Right lobe of liver (tissue), 6 donors: ENCODE measurements around the gene PPP1R18. TPM values are rescaled to one million over a fixed set of nuclear protein-coding genes. Genes with fewer than 3 reads are reported as not detected.
"Not testable (repeated sequence)": the region's sequence is repeated elsewhere in the genome, so short reads cannot be mapped to it uniquely, and the experiment has no call there.

Experiments used
- ATAC-seq, 4 donors: fragments of 200-7000 bp; cut with Tn5 transposase; one replicate each; pipeline ENCODE4 v1.9.1; 2020; ENCODE audit warnings: mild to moderate bottlenecking in 4 of 4, moderate library complexity in 4 of 4
- DNase-seq, 3 donors: peaks; one replicate each; pipeline ENCODE4 v3.0.0-alpha.2; 2020
- H3K27ac ChIP-seq, 3 donors: fragments of 200-600 bp; one replicate each; pipeline ENCODE4 v1.8.0; 2022
- H3K27me3 ChIP-seq, 2 donors: fragments of 200-600 bp; one replicate each; pipeline ENCODE4 v1.8.0; 2022
- H3K36me3 ChIP-seq, 4 donors: fragments of 200-600 bp; sonication (generic) in 1 of 4; one replicate each; pipeline versions ENCODE4 v1.5.1 to v1.8.0; 2017 to 2022; ENCODE audit warnings: control low read depth in 1 of 4
- H3K4me1 ChIP-seq, 4 donors: fragments of 200-600 bp; sonication (generic) in 1 of 4; one replicate each; pipeline versions ENCODE4 v1.5.1 to v1.8.0; 2017 to 2022; ENCODE audit warnings: control low read depth in 1 of 4
- H3K4me3 ChIP-seq, 3 donors: fragments of 200-600 bp; one replicate each; pipeline ENCODE4 v1.8.0; 2022
- H3K9me3 ChIP-seq, 4 donors: fragments of 200-600 bp; sonication (generic) in 1 of 4; one replicate each; pipeline versions ENCODE4 v1.5.1 to v1.8.0; 2017 to 2022; ENCODE audit warnings: control low read depth in 1 of 4
- POLR2A ChIP-seq: fragments of 450-650 bp; IDR thresholded peaks from one replicate; pipeline ENCODE4 v1.6.1; 2017; ENCODE audit warnings: antibody characterized with exemption, mild to moderate bottlenecking
- WGBS: methylation state at CpG from one replicate; pipeline ENCODE4 v1.1.6; 2018; ENCODE audit warnings: low coverage, low lambda C conversion rate; ENCODE audit not compliant: insufficient coverage; ENCODE audit errors: missing lambda C conversion rate; 5-methylcytosine and 5-hydroxymethylcytosine counted together
- intact Hi-C, 2 donors: fragments of 100-400 bp; cut with DNase I; formaldehyde crosslinking; loops; one replicate each; pipeline versions ENCODE4 v1.11.2 to v1.14.1; 2022
- total RNA-seq, 6 experiments: library from RNA; depleted of rRNA in 2 of 6; stranded (reverse); fragments of >200 nt in 2 of 6; fragmentation: NEBNext Ultra II Directional in 3 of 6; extraction: Animal tissue kit (Norgen Biotek cat#: 25700) in 3 of 6; gene quantifications; one replicate each; pipeline versions ENCODE4 v1.1.0 to v1.2.4, GENCODE V29; 2016 to 2023
- TF ChIP-seq, protein P1 (sequence below), 4 donors: fragments of 200-600 bp in 3 of 4; fragments of 450-650 bp in 1 of 4; IDR thresholded peaks; one replicate each; pipeline versions ENCODE4 v1.5.1 to v1.8.0; 2016 to 2022; ENCODE audit warnings: antibody characterized with exemption in 4 of 4, mild to moderate bottlenecking in 2 of 4
- donor health status: DM: no; HTN: yes; CAD: no.
- donor health status: DM: no; HTN: no; CAD: no.
- donor health status: DM: no; HTN: no; CAD: no.
- donor health status: DM: no; HTN: yes; CAD: no.
- donor health status: DM: no; HTN: yes; CAD: no.

PPP1R18 gene
- total RNA-seq, 6 experiments from 2014 or later: 6.7 to 29.1 (median 12.9) TPM

DNA sequence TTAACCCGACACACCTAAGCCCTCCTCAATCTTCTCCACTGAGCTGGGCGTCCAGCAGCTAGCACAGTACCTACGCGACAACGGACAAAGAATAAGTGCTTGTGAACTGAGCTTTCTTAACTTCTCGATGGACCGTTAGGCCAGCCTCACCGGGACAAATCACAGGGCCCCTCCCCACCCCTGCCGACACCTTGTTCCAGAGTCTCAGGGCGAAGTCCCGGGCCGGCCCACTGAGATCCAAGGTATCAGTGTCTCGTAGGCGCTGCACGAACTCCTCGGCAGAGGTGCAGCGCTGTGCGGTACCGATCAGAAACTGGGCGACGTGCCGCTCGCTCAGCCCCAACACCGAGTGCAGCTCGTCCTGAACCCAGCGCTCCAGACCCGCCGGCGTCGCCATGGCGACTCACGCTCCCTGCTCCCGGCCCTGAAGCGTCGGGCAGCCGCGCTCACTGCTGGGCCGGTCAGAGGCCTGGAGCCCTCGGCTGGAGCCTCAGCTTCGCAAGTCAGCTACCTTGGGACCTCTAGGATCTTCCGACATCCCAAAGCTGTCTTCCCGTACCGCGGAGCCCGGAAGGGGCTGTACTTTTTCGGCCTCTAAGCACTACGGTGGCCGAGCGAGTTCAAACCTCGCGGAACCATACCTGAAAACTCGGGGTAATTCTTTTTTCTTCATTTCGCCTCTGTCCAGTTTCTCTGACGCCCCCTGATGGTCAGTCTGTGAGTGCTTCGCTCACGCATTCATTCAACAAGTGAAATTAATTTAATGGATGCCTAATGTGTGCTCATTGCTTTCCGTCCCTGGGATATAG lies 13.8 kb downstream of the PPP1R18 start, which contains the start of gene DHX16:
DHX16 (minus strand) TSS at position 562 of the 809 bp plus-strand sequence; CDS start at position 397, 165 bp downstream.
- Histone ChIP-seq H3K36me3 (peaks cover 0 to 36% (median 17%) of the 10 kb centered on the region in 4 donors), H3K9me3 (no peaks in the 10 kb centered on the region), H3K4me3 (peak within 1 kb of the TSS; percentile 91 to 100 (median 100)), H3K27ac (peak within 1 kb of the TSS; percentile 54 to 60 (median 58)), H3K4me1 (peaks cover 0 to 45% (median 10%) of the 10 kb centered on the region in 4 donors), H3K27me3 (no peaks in the 10 kb centered on the region)
- WGBS: 0% methylated on average over 26 of the region's 57 CpGs
- ATAC-seq: peak; percentile 84 to 89 (median 84)
- TF ChIP-seq POLR2A: peak; percentile 44
- TF ChIP-seq, protein P1, sequence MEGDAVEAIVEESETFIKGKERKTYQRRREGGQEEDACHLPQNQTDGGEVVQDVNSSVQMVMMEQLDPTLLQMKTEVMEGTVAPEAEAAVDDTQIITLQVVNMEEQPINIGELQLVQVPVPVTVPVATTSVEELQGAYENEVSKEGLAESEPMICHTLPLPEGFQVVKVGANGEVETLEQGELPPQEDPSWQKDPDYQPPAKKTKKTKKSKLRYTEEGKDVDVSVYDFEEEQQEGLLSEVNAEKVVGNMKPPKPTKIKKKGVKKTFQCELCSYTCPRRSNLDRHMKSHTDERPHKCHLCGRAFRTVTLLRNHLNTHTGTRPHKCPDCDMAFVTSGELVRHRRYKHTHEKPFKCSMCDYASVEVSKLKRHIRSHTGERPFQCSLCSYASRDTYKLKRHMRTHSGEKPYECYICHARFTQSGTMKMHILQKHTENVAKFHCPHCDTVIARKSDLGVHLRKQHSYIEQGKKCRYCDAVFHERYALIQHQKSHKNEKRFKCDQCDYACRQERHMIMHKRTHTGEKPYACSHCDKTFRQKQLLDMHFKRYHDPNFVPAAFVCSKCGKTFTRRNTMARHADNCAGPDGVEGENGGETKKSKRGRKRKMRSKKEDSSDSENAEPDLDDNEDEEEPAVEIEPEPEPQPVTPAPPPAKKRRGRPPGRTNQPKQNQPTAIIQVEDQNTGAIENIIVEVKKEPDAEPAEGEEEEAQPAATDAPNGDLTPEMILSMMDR (IDR thresholded peaks at IDR 0.05): peak; percentile 82 to 89 (median 86)
- peak; percentile 93 to 96 (median 94) for DNase-seq
- intact Hi-C loops: loop anchor here (10.0 kb wide), 2 partner anchors 48 to 188 kb away; partner anchors contain the start of genes ATAT1 (in 1 of the 2) and HLA-E (in 1 of the 2)

DNA sequence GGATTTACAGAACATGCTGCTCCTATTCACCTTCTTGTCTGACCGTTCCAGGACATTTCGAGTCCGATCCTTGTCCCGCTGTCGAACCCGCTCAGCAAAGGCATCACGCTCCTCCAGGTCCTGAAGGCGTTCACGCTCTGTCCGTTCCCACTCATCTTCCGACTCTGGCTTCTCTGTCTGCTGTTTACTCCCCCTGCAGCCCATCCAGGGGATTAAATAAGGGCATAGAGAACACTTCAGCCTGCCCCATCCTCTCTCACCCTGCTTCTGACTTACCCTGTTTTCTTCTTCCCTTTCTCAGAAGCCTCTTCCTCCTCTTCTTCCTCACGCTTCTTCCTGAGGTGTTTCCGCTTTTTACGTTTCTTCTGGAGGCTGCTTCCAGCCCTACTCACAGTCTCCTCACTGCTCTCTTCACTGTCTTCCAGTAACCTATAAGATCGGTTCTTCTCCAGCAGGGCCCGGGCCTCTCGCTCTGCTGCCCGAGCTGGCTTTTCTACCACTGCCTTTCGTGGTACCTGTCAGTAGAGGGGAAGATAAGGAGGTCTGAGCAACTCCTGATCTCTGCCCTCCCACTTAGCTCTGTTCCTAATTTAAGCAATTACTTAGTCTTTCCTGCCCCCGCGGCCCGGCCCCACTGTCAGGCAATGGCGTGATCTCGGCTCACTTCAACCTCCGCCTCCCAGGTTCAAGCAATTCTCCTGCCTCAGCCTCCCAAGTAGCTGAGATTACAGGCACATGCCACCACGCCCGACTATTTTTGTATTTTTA lies 15.5 kb downstream of the PPP1R18 start:
- TF ChIP-seq POLR2A: no peak
- TF ChIP-seq, protein P1 (IDR thresholded peaks at IDR 0.05): no peak
- Histone ChIP-seq H3K27ac (no peak overlapping the region), H3K27me3 (no peaks in the 10 kb centered on the region), H3K4me3 (no peak overlapping the region), H3K36me3 (peaks cover 0 to 40% (median 17%) of the 10 kb centered on the region in 4 donors), H3K4me1 (peaks cover 0 to 28% (median 4%) of the 10 kb centered on the region in 4 donors), H3K9me3 (no peaks in the 10 kb centered on the region)
- DNase-seq: no peak
- intact Hi-C loops: loop anchor here (10.0 kb wide), 2 partner anchors 46 to 186 kb away; partner anchors contain the start of genes ATAT1 (in 1 of the 2) and HLA-E (in 1 of the 2)
- 84% methylated on average over 25 of the region's 27 CpGs for WGBS
- ATAC-seq: no peak

DNA sequence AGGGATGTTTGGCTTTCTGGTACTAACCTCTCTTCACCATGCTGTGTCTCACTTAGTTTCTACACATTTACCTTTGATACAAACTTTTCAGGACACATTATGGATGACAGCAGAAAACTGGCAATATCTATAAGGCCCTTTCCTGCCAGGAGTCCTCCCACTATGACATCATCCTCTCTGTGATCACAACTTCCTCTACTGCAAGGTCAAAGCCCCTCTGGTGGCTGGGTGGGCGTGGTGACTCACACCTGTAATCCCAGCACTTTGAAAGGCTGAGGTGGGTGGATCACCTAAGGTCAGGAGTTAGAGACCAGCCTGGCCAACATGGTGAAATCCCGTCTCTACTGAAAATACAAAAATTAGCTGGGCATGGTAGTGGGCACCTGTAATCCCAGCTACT lies 20.1 kb downstream of the PPP1R18 start:
- H3K4me1 ChIP-seq, H3K4me3 ChIP-seq, intact Hi-C loops, H3K27ac ChIP-seq, H3K9me3 ChIP-seq, H3K27me3 ChIP-seq: not testable (repeated sequence)
- H3K36me3 ChIP-seq: peaks cover 5 to 86% (median 38%) of the 10 kb centered on the region in 4 donors
- ATAC-seq (peak in 1 of 4 donors; percentile 86), DNase-seq (peak in 1 of 3 donors; percentile 52)
- 33% methylated on average over 1 of the region's 2 CpGs for WGBS

DNA sequence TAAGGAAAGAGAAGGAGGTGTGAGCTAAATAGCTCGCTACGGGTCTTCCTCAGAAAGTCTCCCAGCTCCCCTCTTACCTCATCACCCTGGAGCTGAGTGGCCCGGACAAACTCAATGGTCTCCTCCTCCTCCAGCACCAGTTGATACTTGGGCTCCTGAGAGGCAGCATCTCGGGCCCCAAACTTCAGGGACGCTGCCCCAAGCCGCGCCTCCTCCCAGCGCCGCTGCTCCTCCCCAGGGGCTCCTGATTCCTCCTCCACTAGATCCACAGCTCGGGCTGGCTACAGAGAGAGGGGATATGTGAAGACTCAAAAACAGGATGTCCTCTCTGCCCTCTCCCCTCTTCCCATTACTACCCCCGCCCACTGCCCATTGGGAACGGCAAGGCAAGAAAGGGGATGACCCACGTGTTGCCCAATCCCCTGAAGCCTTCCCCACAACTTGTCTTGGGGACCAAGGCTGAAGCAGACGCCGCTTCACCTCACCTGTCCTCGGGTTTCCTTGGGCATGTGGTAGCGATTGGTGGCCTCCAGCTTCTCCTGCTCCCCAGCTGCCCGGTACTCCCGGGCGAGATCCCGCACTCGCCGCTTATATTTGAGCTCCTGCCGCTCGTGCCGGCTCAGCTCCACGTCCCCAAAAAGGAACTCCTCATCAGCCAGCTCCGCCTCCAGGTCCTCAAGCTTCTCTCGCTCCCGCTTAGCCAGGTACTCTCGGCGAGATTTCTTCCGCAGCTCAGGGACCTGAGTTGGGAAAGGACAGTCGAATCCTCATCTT lies 21.3 kb downstream of the PPP1R18 start:
- H3K9me3 ChIP-seq: no peaks in the 10 kb centered on the region
- no peaks in the 10 kb centered on the region for H3K4me1 ChIP-seq
- WGBS: 74% methylated on average over 7 of the region's 34 CpGs
- no peak overlapping the region for H3K27ac ChIP-seq
- DNase-seq (no peak), ATAC-seq (peak in 1 of 4 donors; percentile 10)
- H3K4me3 ChIP-seq: no peak overlapping the region
- intact Hi-C loops: no loop called here
- H3K27me3 ChIP-seq: no peaks in the 10 kb centered on the region
- TF ChIP-seq POLR2A: no peak
- TF ChIP-seq, protein P1 (IDR thresholded peaks at IDR 0.05): no peak
- H3K36me3 ChIP-seq: peaks cover 5 to 89% (median 34%) of the 10 kb centered on the region in 4 donors

DNA sequence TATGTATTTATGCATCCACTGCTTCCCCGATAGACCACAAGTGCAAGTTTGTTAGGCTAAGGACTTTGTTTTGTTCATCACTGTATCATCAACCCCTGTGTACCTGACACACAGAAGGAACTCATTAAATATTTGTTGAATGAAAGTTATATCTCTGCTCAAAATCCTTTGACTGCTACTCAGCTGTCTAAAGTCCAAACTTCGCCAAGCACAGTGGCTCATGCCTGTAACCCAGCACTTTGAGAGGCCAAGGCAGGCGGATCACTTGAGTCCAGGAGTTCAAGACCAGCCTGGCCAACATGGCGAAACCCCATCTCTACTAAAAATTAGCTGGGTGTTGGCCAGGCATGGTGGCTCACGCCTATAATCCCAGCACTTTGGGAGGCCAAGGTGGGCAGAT lies 28.5 kb downstream of the PPP1R18 start:
- H3K36me3 ChIP-seq: peaks cover 5 to 98% (median 29%) of the 10 kb centered on the region in 4 donors
- H3K4me1 ChIP-seq, H3K27ac ChIP-seq, H3K4me3 ChIP-seq, H3K9me3 ChIP-seq, intact Hi-C loops, H3K27me3 ChIP-seq, DNase-seq: not testable (repeated sequence)
- peak; percentile 21 to 68 (median 32) for ATAC-seq
- 46% methylated on average over 3 of the region's 5 CpGs for WGBS
